ENCODE measurements around the gene BCAT1. TPM values are rescaled to one million over a fixed set of nuclear protein-coding genes. Genes with fewer than 3 reads are reported as not detected.

BCAT1 gene
- total RNA-seq, 2 donors from 2014 or later, result 21.3 to 68.8 TPM

DNA sequence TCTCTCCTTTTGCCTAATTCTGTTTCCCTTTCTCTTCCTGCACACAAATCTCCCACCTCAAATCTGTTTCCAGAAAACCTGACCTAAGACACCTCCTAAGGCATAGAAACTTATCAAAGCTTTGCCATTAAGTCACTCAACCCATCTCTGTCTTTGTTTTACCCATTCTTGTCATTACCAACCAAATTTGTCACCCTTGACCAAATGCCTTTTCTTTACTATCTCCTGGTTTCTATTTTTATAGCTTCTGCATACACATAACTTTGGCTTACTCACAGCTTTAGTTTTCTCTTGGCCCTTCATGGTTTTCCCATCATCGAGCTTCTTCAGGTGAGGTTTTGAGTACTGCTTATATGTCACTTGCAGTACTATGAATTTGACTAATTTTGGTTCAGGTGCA, 184.2 kb downstream of the BCAT1 start:
- Mint-ChIP-seq H3K27me3 (no peaks in the 10 kb centered on the region), H3K36me3 (ENCODE audit: low read depth) (no peaks in the 10 kb centered on the region), H3K9me3 (no peaks in the 10 kb centered on the region), H3K27ac (peak overlapping the region; percentile 29), H3K4me1 (peaks cover 9% of the 10 kb centered on the region), H3K4me3 (peak overlapping the region; percentile 16)
- ATAC-seq (replicated peaks), result peak; percentile 73

GRCh38 chr12:24760606-24761378, 188.1 kb downstream of the BCAT1 start:
- Mint-ChIP-seq H3K9me3 (no peaks in the 10 kb centered on the region), H3K27me3 (no peaks in the 10 kb centered on the region), H3K36me3 (ENCODE audit: low read depth) (no peaks in the 10 kb centered on the region), H3K27ac (no peak overlapping the region), H3K4me3 (no peak overlapping the region), H3K4me1 (peaks cover 9% of the 10 kb centered on the region)
- no peak for ATAC-seq (replicated peaks)

GRCh38 chr12:24760162-24760561, 188.7 kb downstream of the BCAT1 start:
- Mint-ChIP-seq H3K9me3 (no peaks in the 10 kb centered on the region), H3K36me3 (ENCODE audit: low read depth) (no peaks in the 10 kb centered on the region), H3K4me3 (no peak overlapping the region), H3K4me1 (peaks cover 5% of the 10 kb centered on the region), H3K27me3 (no peaks in the 10 kb centered on the region), H3K27ac (no peak overlapping the region)
- no peak for ATAC-seq (replicated peaks)

Other genes with a start within 250 kb of the BCAT1 start
- gene DNAI7, start 246.1 kb upstream of the BCAT1 start, total RNA-seq, result under 1 TPM in 1 of 2 donors, not detected in 1; 0.09 TPM
- 10 to 100 TPM; 11.2 to 11.8 TPM for gene ETFRF1, start 246.1 kb upstream of the BCAT1 start, total RNA-seq